ENCODE data around the gene SNCA. TPM values are rescaled to one million over a fixed set of nuclear protein-coding genes. Genes with fewer than 3 reads are reported as not detected.
A peak's percentile ranks its signal among the peaks of the same experiment; 100 is the strongest.

Gene SNCA
- total RNA-seq, 1 experiment from 2014 or later: 6.0 TPM

GRCh38 chr4:89836031-89836745, 773 bp downstream of the SNCA start:
- Histone ChIP-seq H3K9me3 (ENCODE audit: control insufficient read depth, insufficient read depth, low read depth, low read length) (no peaks in the 10 kb centered on the region), H3K4me3 (ENCODE audit: low read depth in 2 of 2, low read length in 2 of 2) (peak overlapping the region; percentile 51 to 53), H3K36me3 (ENCODE audit: control insufficient read depth, insufficient read depth, low read length) (no peaks in the 10 kb centered on the region; the same call in 1 of the 2 replicates), H3K4me1 (ENCODE audit: control insufficient read depth, insufficient read depth, low read length) (no peaks in the 10 kb centered on the region), H3K27me3 (ENCODE audit: control insufficient read depth, insufficient read depth, low read length) (peaks cover 5% of the 10 kb centered on the region), H3K27ac (ENCODE audit: low read length) (no peak overlapping the region)
- in situ Hi-C loops (cut with HindIII; ENCODE audit: low pct_unique_long_range_greater_than_20kb, low sequenced_read_pairs): no loop called here
- CTCF ChIA-PET: no interaction called here
- intact Hi-C loops (cut with micrococcal nuclease; ENCODE audit: unreplicated experiment): no loop called here
- DNase-seq (ENCODE audit: low read depth, low spot score) (no peak), ATAC-seq (no peak)
- no peak for TF ChIP-seq SIN3A (IDR thresholded peaks at IDR 0.05; ENCODE audit: borderline replicate concordance, insufficient read depth, low read depth, low read length)
- TF ChIP-seq, protein P1, sequence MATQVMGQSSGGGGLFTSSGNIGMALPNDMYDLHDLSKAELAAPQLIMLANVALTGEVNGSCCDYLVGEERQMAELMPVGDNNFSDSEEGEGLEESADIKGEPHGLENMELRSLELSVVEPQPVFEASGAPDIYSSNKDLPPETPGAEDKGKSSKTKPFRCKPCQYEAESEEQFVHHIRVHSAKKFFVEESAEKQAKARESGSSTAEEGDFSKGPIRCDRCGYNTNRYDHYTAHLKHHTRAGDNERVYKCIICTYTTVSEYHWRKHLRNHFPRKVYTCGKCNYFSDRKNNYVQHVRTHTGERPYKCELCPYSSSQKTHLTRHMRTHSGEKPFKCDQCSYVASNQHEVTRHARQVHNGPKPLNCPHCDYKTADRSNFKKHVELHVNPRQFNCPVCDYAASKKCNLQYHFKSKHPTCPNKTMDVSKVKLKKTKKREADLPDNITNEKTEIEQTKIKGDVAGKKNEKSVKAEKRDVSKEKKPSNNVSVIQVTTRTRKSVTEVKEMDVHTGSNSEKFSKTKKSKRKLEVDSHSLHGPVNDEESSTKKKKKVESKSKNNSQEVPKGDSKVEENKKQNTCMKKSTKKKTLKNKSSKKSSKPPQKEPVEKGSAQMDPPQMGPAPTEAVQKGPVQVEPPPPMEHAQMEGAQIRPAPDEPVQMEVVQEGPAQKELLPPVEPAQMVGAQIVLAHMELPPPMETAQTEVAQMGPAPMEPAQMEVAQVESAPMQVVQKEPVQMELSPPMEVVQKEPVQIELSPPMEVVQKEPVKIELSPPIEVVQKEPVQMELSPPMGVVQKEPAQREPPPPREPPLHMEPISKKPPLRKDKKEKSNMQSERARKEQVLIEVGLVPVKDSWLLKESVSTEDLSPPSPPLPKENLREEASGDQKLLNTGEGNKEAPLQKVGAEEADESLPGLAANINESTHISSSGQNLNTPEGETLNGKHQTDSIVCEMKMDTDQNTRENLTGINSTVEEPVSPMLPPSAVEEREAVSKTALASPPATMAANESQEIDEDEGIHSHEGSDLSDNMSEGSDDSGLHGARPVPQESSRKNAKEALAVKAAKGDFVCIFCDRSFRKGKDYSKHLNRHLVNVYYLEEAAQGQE (IDR thresholded peaks at IDR 0.05; ENCODE audit: insufficient read depth in 1 of 2, low read depth in 2 of 2, low read length in 1 of 2): no peak
- POLR2A ChIA-PET: no interaction called here
- no TSS peak for BruUV-seq (replicated peaks)

DNA sequence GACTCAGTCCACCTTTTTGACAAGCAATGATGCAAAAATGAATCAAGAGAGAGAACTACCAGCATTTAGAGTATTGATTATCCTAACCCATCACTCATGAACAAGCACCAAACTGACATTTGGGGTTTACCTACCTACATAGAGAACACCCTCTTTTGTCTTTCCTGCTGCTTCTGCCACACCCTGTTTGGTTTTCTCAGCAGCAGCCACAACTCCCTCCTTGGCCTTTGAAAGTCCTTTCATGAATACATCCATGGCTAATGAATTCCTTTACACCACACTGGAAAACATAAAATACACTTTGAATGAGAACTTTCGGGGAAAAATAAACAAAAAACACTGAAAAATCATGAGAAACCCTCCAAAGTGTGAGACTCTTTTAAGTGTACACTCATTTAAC, 1.5 kb downstream of the SNCA start:
- peak overlapping the region in 1 of 2 experiments; percentile 53; a peak in 3 of 4 replicates for H3K4me3 ChIP-seq (ENCODE audit: low read depth in 2 of 2, low read length in 2 of 2)
- no peak for TF ChIP-seq POLR2AphosphoS5 (IDR thresholded peaks at IDR 0.05; ENCODE audit: low read depth, low read length)
- no peak for TF ChIP-seq SIN3A (IDR thresholded peaks at IDR 0.05; ENCODE audit: borderline replicate concordance, insufficient read depth, low read depth, low read length)
- TF ChIP-seq, protein P1 (IDR thresholded peaks at IDR 0.05; ENCODE audit: insufficient read depth in 1 of 2, low read depth in 2 of 2, low read length in 1 of 2): no peak
- no peak for TF ChIP-seq TCF7L2 (IDR thresholded peaks at IDR 0.05; ENCODE audit: low read depth, low read length)
- TF ChIP-seq, protein P2, sequence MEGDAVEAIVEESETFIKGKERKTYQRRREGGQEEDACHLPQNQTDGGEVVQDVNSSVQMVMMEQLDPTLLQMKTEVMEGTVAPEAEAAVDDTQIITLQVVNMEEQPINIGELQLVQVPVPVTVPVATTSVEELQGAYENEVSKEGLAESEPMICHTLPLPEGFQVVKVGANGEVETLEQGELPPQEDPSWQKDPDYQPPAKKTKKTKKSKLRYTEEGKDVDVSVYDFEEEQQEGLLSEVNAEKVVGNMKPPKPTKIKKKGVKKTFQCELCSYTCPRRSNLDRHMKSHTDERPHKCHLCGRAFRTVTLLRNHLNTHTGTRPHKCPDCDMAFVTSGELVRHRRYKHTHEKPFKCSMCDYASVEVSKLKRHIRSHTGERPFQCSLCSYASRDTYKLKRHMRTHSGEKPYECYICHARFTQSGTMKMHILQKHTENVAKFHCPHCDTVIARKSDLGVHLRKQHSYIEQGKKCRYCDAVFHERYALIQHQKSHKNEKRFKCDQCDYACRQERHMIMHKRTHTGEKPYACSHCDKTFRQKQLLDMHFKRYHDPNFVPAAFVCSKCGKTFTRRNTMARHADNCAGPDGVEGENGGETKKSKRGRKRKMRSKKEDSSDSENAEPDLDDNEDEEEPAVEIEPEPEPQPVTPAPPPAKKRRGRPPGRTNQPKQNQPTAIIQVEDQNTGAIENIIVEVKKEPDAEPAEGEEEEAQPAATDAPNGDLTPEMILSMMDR (IDR thresholded peaks at IDR 0.05): no peak
- DNase-seq (ENCODE audit: low read depth, low spot score): no peak
- peaks cover 5% of the 10 kb centered on the region for H3K27me3 ChIP-seq (ENCODE audit: control insufficient read depth, insufficient read depth, low read length)
- BruUV-seq (replicated peaks): no TSS peak
- POLR2A ChIA-PET: no interaction called here
- intact Hi-C loops (cut with micrococcal nuclease; ENCODE audit: unreplicated experiment) (no loop called here), in situ Hi-C loops (cut with HindIII; ENCODE audit: low pct_unique_long_range_greater_than_20kb, low sequenced_read_pairs) (no loop called here)
- CTCF ChIA-PET: no interaction called here
- H3K9me3 ChIP-seq (ENCODE audit: control insufficient read depth, insufficient read depth, low read depth, low read length): no peaks in the 10 kb centered on the region
- no peak for ATAC-seq
- H3K27ac ChIP-seq (ENCODE audit: low read length): no peak overlapping the region
- no peaks in the 10 kb centered on the region for H3K4me1 ChIP-seq (ENCODE audit: control insufficient read depth, insufficient read depth, low read length)
- H3K36me3 ChIP-seq (ENCODE audit: control insufficient read depth, insufficient read depth, low read length): no peaks in the 10 kb centered on the region; the same call in 1 of the 2 replicates

All from Panc1 (cell line).